Anterior cingulate cortex (tissue), 58 donors: ENCODE measurements around the gene IGFN1.
"Not testable (repeated sequence)": the region's sequence is repeated elsewhere in the genome, so short reads cannot be mapped to it uniquely, and the experiment has no call there.

Experiments used
- DNase-seq, 58 donors: peaks; one replicate each; lab custom pipeline; 2025; lab: John Stamatoyannopoulos, UW

IGFN1 gene

GRCh38 chr1:201229771-201230635 lies 39.4 kb downstream of the IGFN1 start:
- DNase-seq: no peak

- no peak for DNase-seq
Measured at GRCh38 chr1:201230676-201231075, 40.1 kb downstream of the IGFN1 start.

- not testable (repeated sequence) for DNase-seq
Measured at GRCh38 chr1:201239646-201240045, 49.0 kb downstream of the IGFN1 start.

GRCh38 chr1:201240171-201240570 lies 49.5 kb downstream of the IGFN1 start:
- no peak for DNase-seq

- DNase-seq: no peak
Measured at GRCh38 chr1:201241736-201242135, 51.1 kb downstream of the IGFN1 start.

- DNase-seq: no peak
Measured at GRCh38 chr1:201245082-201245481, 54.5 kb downstream of the IGFN1 start.

- no peak for DNase-seq
Measured at GRCh38 chr1:201248721-201249559, 58.3 kb downstream of the IGFN1 start.

- DNase-seq: peak in 3 of 58 donors; percentile 12 to 26 (median 15)
Measured at GRCh38 chr1:201250326-201251011, 59.8 kb downstream of the IGFN1 start.

- no peak for DNase-seq
Measured at GRCh38 chr1:201251411-201251810, 60.8 kb downstream of the IGFN1 start.

GRCh38 chr1:201251851-201252430 lies 61.3 kb downstream of the IGFN1 start:
- no peak for DNase-seq

GRCh38 chr1:201252944-201253371 lies 62.3 kb downstream of the IGFN1 start:
- DNase-seq: no peak

- no peak for DNase-seq
Measured at GRCh38 chr1:201253411-201253810, 62.8 kb downstream of the IGFN1 start.

GRCh38 chr1:201253906-201254624 lies 63.4 kb downstream of the IGFN1 start:
- DNase-seq: no peak

GRCh38 chr1:201254625-201255478 lies 64.2 kb downstream of the IGFN1 start:
- DNase-seq: peak in 37 of 58 donors; percentile 10 to 71 (median 33)

GRCh38 chr1:201255479-201256362 lies 65.1 kb downstream of the IGFN1 start:
- DNase-seq: no peak

- not testable (repeated sequence) for DNase-seq
Measured at GRCh38 chr1:201258132-201258531, 67.5 kb downstream of the IGFN1 start.

- DNase-seq: no peak
Measured at GRCh38 chr1:201258763-201259230, 68.2 kb downstream of the IGFN1 start.
